Measurements from ENCODE around the gene LRRC37B. TPM values are rescaled to one million over a fixed set of nuclear protein-coding genes. Genes with fewer than 3 reads are reported as not detected.
"Not testable (repeated sequence)": the region's sequence is repeated elsewhere in the genome, so short reads cannot be mapped to it uniquely, and the experiment has no call there.

LRRC37B gene
- total RNA-seq, 3 donors from 2014 or later (not counting 1 experiment from before 2014, with no cell fraction given): 46.6 to 64.8 (median 57.1) TPM

DNA sequence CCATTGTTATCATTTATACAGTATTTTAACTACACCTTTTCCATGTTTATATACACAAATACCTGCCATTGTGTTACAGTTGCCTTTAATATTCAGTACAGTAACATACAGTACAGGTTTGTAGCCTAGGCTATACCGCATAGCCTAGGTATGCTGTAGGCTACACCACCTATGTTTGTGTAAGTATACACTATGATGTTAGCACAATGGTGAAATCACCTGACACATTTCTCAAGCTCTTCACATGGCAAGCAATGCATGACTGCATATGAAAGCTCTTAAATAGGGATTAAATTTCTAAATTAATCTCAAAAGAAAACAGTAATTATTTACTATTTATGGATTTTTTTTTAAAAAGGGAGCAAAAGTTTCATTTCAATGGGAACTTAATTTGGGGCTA is 12.0 kb downstream of the LRRC37B start:
- Mint-ChIP-seq H3K4me3 (no peak overlapping the region), H3K27me3 (ENCODE audit: low read depth in 2 of 2) (no peaks in the 10 kb centered on the region), H3K4me1 (peaks cover 17 to 23% of the 10 kb centered on the region in 2 donors), H3K27ac (no peak overlapping the region), H3K9me3 (no peaks in the 10 kb centered on the region), H3K36me3 (no peaks in the 10 kb centered on the region)
- Histone ChIP-seq H3K4me1 (ENCODE audit: control insufficient read depth, insufficient read depth, low read length) (peaks cover 3% of the 10 kb centered on the region), H3K27ac (ENCODE audit: low read length) (no peak overlapping the region), H3K9me3 (ENCODE audit: control insufficient read depth, insufficient read depth, low read length) (no peaks in the 10 kb centered on the region), H3K4me3 (ENCODE audit: low read length) (no peak overlapping the region), H3K36me3 (ENCODE audit: control insufficient read depth, insufficient read depth, low read length) (peaks cover 19% of the 10 kb centered on the region), H3K27me3 (ENCODE audit: control insufficient read depth, insufficient read depth, low read length) (no peaks in the 10 kb centered on the region)
- WGBS (ENCODE audit: insufficient coverage): no CpG with 5 or more reads among the region's 1 CpG
- ATAC-seq (no peak), DNase-seq (no peak)
- TF ChIP-seq, protein P1, sequence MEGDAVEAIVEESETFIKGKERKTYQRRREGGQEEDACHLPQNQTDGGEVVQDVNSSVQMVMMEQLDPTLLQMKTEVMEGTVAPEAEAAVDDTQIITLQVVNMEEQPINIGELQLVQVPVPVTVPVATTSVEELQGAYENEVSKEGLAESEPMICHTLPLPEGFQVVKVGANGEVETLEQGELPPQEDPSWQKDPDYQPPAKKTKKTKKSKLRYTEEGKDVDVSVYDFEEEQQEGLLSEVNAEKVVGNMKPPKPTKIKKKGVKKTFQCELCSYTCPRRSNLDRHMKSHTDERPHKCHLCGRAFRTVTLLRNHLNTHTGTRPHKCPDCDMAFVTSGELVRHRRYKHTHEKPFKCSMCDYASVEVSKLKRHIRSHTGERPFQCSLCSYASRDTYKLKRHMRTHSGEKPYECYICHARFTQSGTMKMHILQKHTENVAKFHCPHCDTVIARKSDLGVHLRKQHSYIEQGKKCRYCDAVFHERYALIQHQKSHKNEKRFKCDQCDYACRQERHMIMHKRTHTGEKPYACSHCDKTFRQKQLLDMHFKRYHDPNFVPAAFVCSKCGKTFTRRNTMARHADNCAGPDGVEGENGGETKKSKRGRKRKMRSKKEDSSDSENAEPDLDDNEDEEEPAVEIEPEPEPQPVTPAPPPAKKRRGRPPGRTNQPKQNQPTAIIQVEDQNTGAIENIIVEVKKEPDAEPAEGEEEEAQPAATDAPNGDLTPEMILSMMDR (IDR thresholded peaks at IDR 0.05): no peak
- intact Hi-C loops (cut with micrococcal nuclease): no loop called here

DNA sequence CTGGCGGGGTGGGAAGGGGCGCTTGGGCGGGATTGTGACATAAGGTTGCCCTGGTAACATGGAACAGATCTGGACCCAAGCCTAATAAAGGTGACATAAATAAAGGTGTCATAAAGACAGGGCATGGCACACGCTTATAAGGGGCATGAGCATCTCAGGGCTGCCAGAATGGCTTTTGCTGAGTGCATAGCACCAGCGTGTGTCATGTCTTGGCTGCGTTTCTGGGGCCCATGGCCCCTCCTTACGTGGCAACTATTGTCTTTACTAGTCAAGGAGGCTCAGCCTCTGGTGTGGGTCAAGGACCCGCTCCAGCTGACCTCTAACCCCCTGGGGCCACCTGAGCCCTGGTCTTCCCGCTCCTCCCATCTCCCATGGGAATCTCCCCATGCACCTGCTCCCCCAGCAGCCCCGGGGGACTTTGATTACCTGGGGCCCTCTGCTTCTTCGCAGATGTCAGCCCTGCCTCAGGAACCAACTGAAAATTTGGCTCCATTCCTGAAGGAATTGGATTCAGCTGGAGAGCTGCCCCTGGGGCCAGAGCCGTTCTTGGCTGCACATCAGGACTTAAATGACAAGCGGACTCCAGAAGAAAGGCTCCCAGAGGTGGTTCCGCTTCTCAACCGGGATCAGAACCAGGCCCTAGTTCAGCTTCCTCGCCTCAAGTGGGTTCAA is 13.9 kb downstream of the LRRC37B start:
- intact Hi-C loops (cut with micrococcal nuclease): no loop called here
- Histone ChIP-seq H3K9me3 (ENCODE audit: control insufficient read depth, insufficient read depth, low read length) (no peaks in the 10 kb centered on the region), H3K27ac (ENCODE audit: low read length) (no peak overlapping the region), H3K36me3 (ENCODE audit: control insufficient read depth, insufficient read depth, low read length) (peaks cover 19% of the 10 kb centered on the region), H3K4me1 (ENCODE audit: control insufficient read depth, insufficient read depth, low read length) (no peaks in the 10 kb centered on the region), H3K4me3 (ENCODE audit: low read length) (no peak overlapping the region), H3K27me3 (ENCODE audit: control insufficient read depth, insufficient read depth, low read length) (no peaks in the 10 kb centered on the region)
- TF ChIP-seq, protein P1 (IDR thresholded peaks at IDR 0.05): no peak
- 98% methylated on average over 16 of the region's 16 CpGs for WGBS (ENCODE audit: insufficient coverage)
- H3K36me3 Mint-ChIP-seq: no peaks in the 10 kb centered on the region
- H3K27ac Mint-ChIP-seq: no peak overlapping the region
- ATAC-seq (no peak), DNase-seq (no peak)
- H3K4me3 Mint-ChIP-seq: no peak overlapping the region
- no peaks in the 10 kb centered on the region for H3K27me3 Mint-ChIP-seq (ENCODE audit: low read depth in 2 of 2)
- H3K9me3 Mint-ChIP-seq: no peaks in the 10 kb centered on the region
- peaks cover 12 to 14% of the 10 kb centered on the region in 2 donors for H3K4me1 Mint-ChIP-seq

DNA sequence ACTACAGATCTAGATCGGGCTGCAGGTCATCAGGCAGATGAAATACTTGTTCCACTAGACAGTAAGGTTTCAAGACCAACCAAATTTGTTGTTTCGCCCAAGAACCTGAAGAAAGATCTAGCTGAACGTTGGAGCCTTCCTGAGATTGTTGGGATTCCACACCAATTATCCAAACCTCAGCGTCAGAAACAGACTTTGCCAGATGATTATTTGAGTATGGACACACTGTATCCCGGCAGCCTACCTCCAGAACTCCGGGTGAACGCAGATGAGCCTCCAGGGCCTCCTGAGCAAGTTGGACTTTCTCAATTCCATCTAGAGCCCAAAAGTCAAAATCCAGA is 14.4 kb downstream of the LRRC37B start:
- H3K27me3 Mint-ChIP-seq (ENCODE audit: low read depth in 2 of 2): no peaks in the 10 kb centered on the region

DNA sequence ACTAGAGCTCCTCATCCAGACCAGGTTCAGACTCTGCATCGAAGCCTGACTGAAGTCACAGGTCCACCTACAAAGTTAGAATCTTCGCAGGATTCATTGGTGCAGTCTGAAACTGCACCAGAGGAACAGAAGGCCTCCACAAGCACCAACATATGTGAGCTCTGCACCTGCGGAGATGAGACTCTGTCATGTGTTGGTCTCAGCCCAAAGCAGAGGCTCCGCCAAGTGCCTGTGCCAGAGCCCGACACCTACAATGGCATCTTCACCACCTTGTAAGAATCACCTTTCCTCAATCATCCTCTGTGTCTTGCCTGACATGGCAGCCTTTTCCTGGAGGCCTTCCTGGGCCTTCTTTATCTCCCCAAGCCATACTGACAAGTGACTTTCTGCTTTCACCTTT is 15.4 kb downstream of the LRRC37B start:
- H3K27me3 Mint-ChIP-seq (ENCODE audit: low read depth in 2 of 2); DNase-seq; H3K27ac ChIP-seq (ENCODE audit: low read length); H3K36me3 Mint-ChIP-seq; intact Hi-C loops (cut with micrococcal nuclease); H3K9me3 ChIP-seq (ENCODE audit: control insufficient read depth, insufficient read depth, low read length); H3K4me3 Mint-ChIP-seq; ATAC-seq; H3K4me3 ChIP-seq (ENCODE audit: low read length); H3K4me1 ChIP-seq (ENCODE audit: control insufficient read depth, insufficient read depth, low read length); H3K9me3 Mint-ChIP-seq; H3K27me3 ChIP-seq (ENCODE audit: control insufficient read depth, insufficient read depth, low read length); H3K4me1 Mint-ChIP-seq: not testable (repeated sequence)
- peak overlapping the region in 1 of 2 donors; percentile 50 for H3K27ac Mint-ChIP-seq
- peaks cover 19% of the 10 kb centered on the region for H3K36me3 ChIP-seq (ENCODE audit: control insufficient read depth, insufficient read depth, low read length)
- 94% methylated on average over 2 of the region's 5 CpGs for WGBS (ENCODE audit: insufficient coverage)

More for the DNA sequence above, 14.4 kb downstream of the LRRC37B start:
- TF ChIP-seq, protein P1 (IDR thresholded peaks at IDR 0.05): no peak
- Histone ChIP-seq H3K36me3 (ENCODE audit: control insufficient read depth, insufficient read depth, low read length) (peaks cover 19% of the 10 kb centered on the region), H3K4me3 (ENCODE audit: low read length) (no peak overlapping the region), H3K4me1 (ENCODE audit: control insufficient read depth, insufficient read depth, low read length) (no peaks in the 10 kb centered on the region), H3K27ac (ENCODE audit: low read length) (no peak overlapping the region), H3K27me3 (ENCODE audit: control insufficient read depth, insufficient read depth, low read length) (no peaks in the 10 kb centered on the region), H3K9me3 (ENCODE audit: control insufficient read depth, insufficient read depth, low read length) (no peaks in the 10 kb centered on the region)
- DNase-seq: no peak
- ATAC-seq: no peak
- Mint-ChIP-seq H3K36me3 (no peaks in the 10 kb centered on the region), H3K4me3 (no peak overlapping the region), H3K4me1 (peaks cover 7 to 9% of the 10 kb centered on the region in 2 donors), H3K9me3 (no peaks in the 10 kb centered on the region), H3K27ac (no peak overlapping the region)
- intact Hi-C loops (cut with micrococcal nuclease): no loop called here
- 97% methylated on average over 7 of the region's 7 CpGs for WGBS (ENCODE audit: insufficient coverage)

DNA sequence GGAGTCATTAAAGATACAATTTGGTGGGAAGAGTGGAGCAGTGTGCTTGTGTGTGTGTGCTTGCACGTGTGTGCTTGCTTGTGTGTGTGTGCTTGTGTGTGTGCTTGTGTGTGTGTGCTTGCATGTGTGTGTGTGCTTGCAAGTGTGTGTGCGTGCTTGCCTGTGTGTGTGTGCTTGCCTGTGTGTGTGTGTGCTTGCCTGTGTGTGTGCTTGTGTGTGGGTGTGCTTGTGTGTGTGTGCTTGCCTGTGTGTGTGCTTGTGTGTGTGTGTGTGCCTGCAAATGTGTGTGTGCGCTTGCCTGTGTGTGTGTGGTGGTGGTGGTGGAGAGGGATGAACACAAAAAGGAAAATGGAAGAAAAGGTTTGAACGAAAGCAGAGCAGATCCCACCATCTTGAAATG is 20.1 kb downstream of the LRRC37B start:
- H3K27ac Mint-ChIP-seq; H3K4me3 Mint-ChIP-seq; H3K9me3 Mint-ChIP-seq; H3K27me3 ChIP-seq (ENCODE audit: control insufficient read depth, insufficient read depth, low read length); H3K9me3 ChIP-seq (ENCODE audit: control insufficient read depth, insufficient read depth, low read length); H3K4me1 Mint-ChIP-seq; DNase-seq; H3K4me3 ChIP-seq (ENCODE audit: low read length); intact Hi-C loops (cut with micrococcal nuclease); H3K36me3 Mint-ChIP-seq; H3K4me1 ChIP-seq (ENCODE audit: control insufficient read depth, insufficient read depth, low read length); ATAC-seq; H3K27me3 Mint-ChIP-seq (ENCODE audit: low read depth in 2 of 2); H3K27ac ChIP-seq (ENCODE audit: low read length); H3K36me3 ChIP-seq (ENCODE audit: control insufficient read depth, insufficient read depth, low read length): not testable (repeated sequence)
- WGBS (ENCODE audit: insufficient coverage): 96% methylated on average over 3 of the region's 4 CpGs
